CD4-positive, alpha-beta T cell treated with Interleukin-15 for 1 hour (primary cell): ENCODE measurements around the gene MSX2.
"Not testable (repeated sequence)": the region's sequence is repeated elsewhere in the genome, so short reads cannot be mapped to it uniquely, and the experiment has no call there.

Source experiments
- DNase-seq: peaks from one replicate; pipeline ENCODE4 v3.0.0-alpha.2; 2020

MSX2 gene

GRCh38 chr5:174734571-174735497 lies 10.5 kb downstream of the MSX2 start:
- DNase-seq: no peak

GRCh38 chr5:174735498-174736330 lies 11.3 kb downstream of the MSX2 start:
- DNase-seq: no peak

- no peak for DNase-seq
Observed at GRCh38 chr5:174736331-174736721, 11.9 kb downstream of the MSX2 start.

- DNase-seq: no peak
Observed at GRCh38 chr5:174736777-174737176, 12.4 kb downstream of the MSX2 start.

GRCh38 chr5:174737330-174737729 lies 12.9 kb downstream of the MSX2 start:
- DNase-seq: no peak

GRCh38 chr5:174741352-174741751 lies 17.0 kb downstream of the MSX2 start:
- DNase-seq: no peak

- DNase-seq: no peak
Observed at GRCh38 chr5:174744896-174745295, 20.5 kb downstream of the MSX2 start.

GRCh38 chr5:174745590-174746103 lies 21.3 kb downstream of the MSX2 start:
- no peak for DNase-seq

- DNase-seq: no peak
Observed at GRCh38 chr5:174750711-174751110, 26.3 kb downstream of the MSX2 start.

- DNase-seq: no peak
Observed at GRCh38 chr5:174751154-174752000, 27.0 kb downstream of the MSX2 start.

- no peak for DNase-seq
Observed at GRCh38 chr5:174752121-174752520, 27.7 kb downstream of the MSX2 start.

GRCh38 chr5:174755106-174755505 lies 30.7 kb downstream of the MSX2 start:
- DNase-seq: no peak

GRCh38 chr5:174759091-174759490 lies 34.7 kb downstream of the MSX2 start:
- DNase-seq: no peak

- DNase-seq: no peak
Observed at GRCh38 chr5:174760721-174761120, 36.3 kb downstream of the MSX2 start.

GRCh38 chr5:174761341-174761740 lies 37.0 kb downstream of the MSX2 start:
- not testable (repeated sequence) for DNase-seq

- no peak for DNase-seq
Observed at GRCh38 chr5:174764309-174764708, 39.9 kb downstream of the MSX2 start.

- no peak for DNase-seq
Observed at GRCh38 chr5:174765540-174765939, 41.2 kb downstream of the MSX2 start.

- no peak for DNase-seq
Observed at GRCh38 chr5:174767670-174768069, 43.3 kb downstream of the MSX2 start.

- DNase-seq: no peak
Observed at GRCh38 chr5:174769005-174769404, 44.6 kb downstream of the MSX2 start.

GRCh38 chr5:174773371-174773770 lies 49.0 kb downstream of the MSX2 start:
- DNase-seq: no peak

GRCh38 chr5:174775081-174775480 lies 50.7 kb downstream of the MSX2 start:
- no peak for DNase-seq

- no peak for DNase-seq
Observed at GRCh38 chr5:174777111-174777510, 52.7 kb downstream of the MSX2 start.

- DNase-seq: no peak
Observed at GRCh38 chr5:174777583-174777982, 53.2 kb downstream of the MSX2 start.
